ENCODE data around the gene SF3B3.
"Not testable (repeated sequence)": the region's sequence is repeated elsewhere in the genome, so short reads cannot be mapped to it uniquely, and the experiment has no call there.

The SF3B3 gene

DNA sequence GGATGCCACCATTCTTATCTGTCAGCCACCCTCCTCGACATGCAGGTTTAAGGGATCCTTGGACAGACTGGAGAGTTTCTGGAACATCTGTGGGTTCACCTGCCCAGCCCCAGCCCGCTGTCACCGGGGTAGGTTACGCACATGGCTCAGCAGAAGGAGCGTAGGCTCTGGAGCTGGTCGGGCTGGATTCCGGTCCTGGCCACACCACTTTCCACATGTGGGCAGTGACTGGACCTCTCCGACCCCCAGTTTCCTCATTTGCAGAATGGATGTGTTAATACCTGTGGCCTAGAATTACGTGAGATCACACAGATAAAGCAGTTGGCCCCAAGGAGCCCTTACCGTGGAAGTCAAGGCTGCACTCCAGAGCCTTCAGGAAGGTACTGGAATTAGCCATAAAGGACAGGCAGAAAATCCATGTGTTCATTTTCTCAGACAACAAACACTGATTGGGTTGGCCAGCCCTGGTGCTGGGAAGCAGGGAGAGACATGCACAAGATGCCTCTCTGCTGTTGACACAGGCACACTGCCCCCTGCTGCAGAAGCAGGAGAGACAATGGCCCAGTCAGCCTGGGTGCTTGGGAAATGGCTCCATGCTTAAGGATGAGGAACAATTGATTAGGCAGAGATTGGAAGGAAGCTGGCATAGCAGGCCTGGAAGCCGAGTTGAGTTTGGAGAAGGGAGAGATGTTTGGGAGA lies 58.8 kb downstream of the SF3B3 start:
- WGBS, 2 donors (ENCODE audit: extremely low coverage in 2 of 2, insufficient read length in 2 of 2, insufficient replicate concordance in 1 of 2): no CpG with 5 or more reads among the region's 11 CpGs
- no peak overlapping the region for H2BK15ac ChIP-seq (ENCODE audit: low read length)
- no peak overlapping the region for H4K91ac ChIP-seq (ENCODE audit: low read depth, low read length, poor library complexity)
- H3K14ac ChIP-seq (ENCODE audit: low read length): no peak overlapping the region
- H3K4me2 ChIP-seq (ENCODE audit: insufficient read depth, low read length, poor library complexity, severe bottlenecking): no peak overlapping the region
- no peak overlapping the region for H2BK120ac ChIP-seq (ENCODE audit: low read depth, low read length)
- no peaks in the 10 kb centered on the region for H3K36me3 ChIP-seq (replicated peaks in 1 of 2; ENCODE audit: control insufficient read depth in 2 of 2, insufficient read depth in 2 of 2, low read length in 2 of 2)
- no peaks in the 10 kb centered on the region for H3K9me3 ChIP-seq (replicated peaks in 1 of 2; ENCODE audit: control insufficient read depth in 2 of 2, insufficient read depth in 1 of 2, low read depth in 1 of 2, low read length in 2 of 2)
- no peaks in the 10 kb centered on the region for H3K4me1 ChIP-seq (ENCODE audit: control insufficient read depth in 2 of 2, insufficient read depth in 1 of 2, low read depth in 1 of 2, low read length in 2 of 2)
- no peaks in the 10 kb centered on the region for H3K79me1 ChIP-seq (ENCODE audit: low read depth, low read length)
- H2BK12ac ChIP-seq (ENCODE audit: low read length): no peak overlapping the region
- no peak overlapping the region for H3K9ac ChIP-seq (ENCODE audit: low read depth, low read length, poor library complexity)
- no peak overlapping the region for H3K4me3 ChIP-seq (ENCODE audit: low read length in 2 of 2)
- no peak overlapping the region for H2AFZ ChIP-seq (ENCODE audit: low read length)
- H3K27me3 ChIP-seq (ENCODE audit: control insufficient read depth in 3 of 3, insufficient read depth in 3 of 3, low read depth in 1 of 3, low read length in 3 of 3): no peaks in the 10 kb centered on the region
- no peak overlapping the region for H2AK5ac ChIP-seq (ENCODE audit: low read depth, low read length)
- no peak overlapping the region for H3K23ac ChIP-seq (ENCODE audit: low read depth, low read length, poor library complexity)
- no peak overlapping the region for H4K8ac ChIP-seq (ENCODE audit: low read depth, low read length)
- H3K27ac ChIP-seq (replicated peaks; ENCODE audit: low read length): no peak overlapping the region
- H3K18ac ChIP-seq (ENCODE audit: low read length): no peak overlapping the region
- no peak overlapping the region for H2BK5ac ChIP-seq (ENCODE audit: low read length)
- DNase-seq (ENCODE audit: low spot score): no peak
- H3K4ac ChIP-seq (ENCODE audit: low read length): peak overlapping the region; percentile 43

DNA sequence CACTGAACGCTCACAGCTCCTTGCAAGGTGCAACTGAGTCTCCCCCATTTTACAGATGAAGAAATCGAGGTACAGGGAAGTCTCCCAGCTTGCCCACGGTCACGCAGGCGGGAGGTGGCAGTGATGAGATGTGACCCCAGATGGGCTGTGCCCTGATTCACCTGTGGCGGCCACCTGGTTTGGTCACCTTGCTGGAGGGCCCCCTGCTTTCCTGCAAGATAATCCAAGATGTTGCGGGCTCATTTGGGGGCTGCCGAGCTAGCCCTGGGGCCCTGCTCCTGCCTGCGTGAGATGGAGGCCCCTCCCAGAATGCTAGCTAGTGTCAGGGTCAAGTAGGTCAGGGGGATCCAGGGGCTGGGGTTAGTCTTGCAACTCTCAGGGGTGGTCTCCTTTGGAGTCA lies 63.1 kb downstream of the SF3B3 start:
- Histone ChIP-seq H3K9ac (ENCODE audit: low read depth, low read length, poor library complexity) (no peak overlapping the region), H2BK15ac (ENCODE audit: low read length) (no peak overlapping the region), H3K18ac (ENCODE audit: low read length) (peak overlapping the region; percentile 17), H3K27ac (replicated peaks; ENCODE audit: low read length) (no peak overlapping the region), H4K8ac (ENCODE audit: low read depth, low read length) (peak overlapping the region; percentile 20), H3K4me3 (ENCODE audit: low read length in 2 of 2) (no peak overlapping the region), H3K4me2 (ENCODE audit: insufficient read depth, low read length, poor library complexity, severe bottlenecking) (no peak overlapping the region), H2BK12ac (ENCODE audit: low read length) (no peak overlapping the region), H3K4ac (ENCODE audit: low read length) (no peak overlapping the region), H3K9me3 (replicated peaks in 1 of 2; ENCODE audit: control insufficient read depth in 2 of 2, insufficient read depth in 1 of 2, low read depth in 1 of 2, low read length in 2 of 2) (no peaks in the 10 kb centered on the region), H3K79me1 (ENCODE audit: low read depth, low read length) (no peaks in the 10 kb centered on the region), H3K14ac (ENCODE audit: low read length) (no peak overlapping the region), H2AFZ (ENCODE audit: low read length) (no peak overlapping the region), H3K36me3 (replicated peaks in 1 of 2; ENCODE audit: control insufficient read depth in 2 of 2, insufficient read depth in 2 of 2, low read length in 2 of 2) (no peaks in the 10 kb centered on the region), H2BK5ac (ENCODE audit: low read length) (no peak overlapping the region), H3K27me3 (ENCODE audit: control insufficient read depth in 3 of 3, insufficient read depth in 3 of 3, low read depth in 1 of 3, low read length in 3 of 3) (no peaks in the 10 kb centered on the region), H3K4me1 (ENCODE audit: control insufficient read depth in 2 of 2, insufficient read depth in 1 of 2, low read depth in 1 of 2, low read length in 2 of 2) (peaks cover 5 to 7% of the 10 kb centered on the region in 2 donors), H4K91ac (ENCODE audit: low read depth, low read length, poor library complexity) (no peak overlapping the region), H3K23ac (ENCODE audit: low read depth, low read length, poor library complexity) (no peak overlapping the region), H2BK120ac (ENCODE audit: low read depth, low read length) (no peak overlapping the region), H2AK5ac (ENCODE audit: low read depth, low read length) (no peak overlapping the region)
- no peak for DNase-seq (ENCODE audit: low spot score)
- WGBS, 2 donors (ENCODE audit: extremely low coverage in 2 of 2, insufficient read length in 2 of 2, insufficient replicate concordance in 1 of 2): no CpG with 5 or more reads among the region's 9 CpGs

DNA sequence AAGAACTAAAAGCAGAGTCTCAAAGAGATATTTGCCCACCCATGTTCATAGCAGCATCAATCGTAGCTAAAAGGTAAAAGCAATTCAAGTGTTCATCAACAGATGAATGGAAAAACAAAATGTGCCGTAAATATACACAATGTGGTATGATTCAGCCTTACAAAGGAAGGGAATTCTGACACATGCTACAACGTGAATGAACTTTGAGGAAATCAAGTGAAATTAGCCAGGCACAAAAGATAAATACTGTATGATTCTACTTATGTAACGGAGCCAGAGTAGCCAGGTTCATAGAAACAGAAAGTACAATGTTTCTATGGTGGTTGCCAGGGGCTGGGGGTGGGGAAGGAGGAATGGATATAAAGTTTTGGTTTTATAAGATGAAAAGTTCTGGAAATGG lies 64.9 kb downstream of the SF3B3 start:
- no peak overlapping the region for H2AK5ac ChIP-seq (ENCODE audit: low read depth, low read length)
- no peaks in the 10 kb centered on the region for H3K9me3 ChIP-seq (replicated peaks in 1 of 2; ENCODE audit: control insufficient read depth in 2 of 2, insufficient read depth in 1 of 2, low read depth in 1 of 2, low read length in 2 of 2)
- no peak overlapping the region for H3K9ac ChIP-seq (ENCODE audit: low read depth, low read length, poor library complexity)
- H3K23ac ChIP-seq (ENCODE audit: low read depth, low read length, poor library complexity): no peak overlapping the region
- H3K14ac ChIP-seq (ENCODE audit: low read length): no peak overlapping the region
- no peaks in the 10 kb centered on the region for H3K36me3 ChIP-seq (replicated peaks in 1 of 2; ENCODE audit: control insufficient read depth in 2 of 2, insufficient read depth in 2 of 2, low read length in 2 of 2)
- H2AFZ ChIP-seq (ENCODE audit: low read length): no peak overlapping the region
- peaks cover 5 to 7% of the 10 kb centered on the region in 2 donors for H3K4me1 ChIP-seq (ENCODE audit: control insufficient read depth in 2 of 2, insufficient read depth in 1 of 2, low read depth in 1 of 2, low read length in 2 of 2)
- no peak overlapping the region for H3K4ac ChIP-seq (ENCODE audit: low read length)
- no peak overlapping the region for H3K18ac ChIP-seq (ENCODE audit: low read length)
- no peak overlapping the region for H2BK5ac ChIP-seq (ENCODE audit: low read length)
- no peak overlapping the region for H4K8ac ChIP-seq (ENCODE audit: low read depth, low read length)
- no peak overlapping the region for H2BK15ac ChIP-seq (ENCODE audit: low read length)
- no peak overlapping the region for H4K91ac ChIP-seq (ENCODE audit: low read depth, low read length, poor library complexity)
- H3K27ac ChIP-seq (replicated peaks; ENCODE audit: low read length): no peak overlapping the region
- no peaks in the 10 kb centered on the region for H3K79me1 ChIP-seq (ENCODE audit: low read depth, low read length)
- H2BK120ac ChIP-seq (ENCODE audit: low read depth, low read length): no peak overlapping the region
- no peaks in the 10 kb centered on the region for H3K27me3 ChIP-seq (ENCODE audit: control insufficient read depth in 3 of 3, insufficient read depth in 3 of 3, low read depth in 1 of 3, low read length in 3 of 3)
- DNase-seq (ENCODE audit: low spot score): no peak
- H3K4me2 ChIP-seq (ENCODE audit: insufficient read depth, low read length, poor library complexity, severe bottlenecking): no peak overlapping the region
- H3K4me3 ChIP-seq (ENCODE audit: low read length in 2 of 2): no peak overlapping the region
- H2BK12ac ChIP-seq (ENCODE audit: low read length): no peak overlapping the region
- no CpG with 5 or more reads among the region's 4 CpGs for WGBS, 2 donors (ENCODE audit: extremely low coverage in 2 of 2, insufficient read length in 2 of 2, insufficient replicate concordance in 1 of 2)

DNA sequence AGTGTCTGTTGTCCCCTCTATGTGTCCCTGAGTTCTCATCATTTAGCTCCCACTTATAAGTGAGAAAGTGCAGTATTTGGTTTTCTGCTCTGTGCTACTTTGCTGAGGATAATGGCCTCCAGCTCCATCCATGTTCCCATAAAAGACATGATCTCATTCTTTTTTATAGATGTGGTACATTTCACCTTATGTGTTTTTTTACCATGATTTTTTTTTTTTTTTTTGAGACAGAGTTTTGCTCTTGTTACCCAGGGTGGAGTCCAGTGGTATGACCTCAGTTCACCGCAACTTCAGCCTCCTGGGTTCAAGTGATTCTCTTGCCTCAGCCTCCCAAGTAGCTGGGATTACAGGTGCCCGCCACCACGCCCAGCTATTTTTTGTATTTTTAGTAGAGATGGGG lies 65.8 kb downstream of the SF3B3 start:
- WGBS, 2 donors (ENCODE audit: extremely low coverage in 2 of 2, insufficient read length in 2 of 2, insufficient replicate concordance in 1 of 2): no CpG with 5 or more reads among the region's 3 CpGs
- not testable (repeated sequence) for H3K4me1 ChIP-seq (ENCODE audit: control insufficient read depth in 2 of 2, insufficient read depth in 1 of 2, low read depth in 1 of 2, low read length in 2 of 2); H2BK5ac ChIP-seq (ENCODE audit: low read length)

More for the DNA sequence above, 65.8 kb downstream of the SF3B3 start:
- not testable (repeated sequence) for H3K23ac ChIP-seq (ENCODE audit: low read depth, low read length, poor library complexity); H3K14ac ChIP-seq (ENCODE audit: low read length); H3K27ac ChIP-seq (replicated peaks; ENCODE audit: low read length); H3K9ac ChIP-seq (ENCODE audit: low read depth, low read length, poor library complexity); H4K91ac ChIP-seq (ENCODE audit: low read depth, low read length, poor library complexity); H2AK5ac ChIP-seq (ENCODE audit: low read depth, low read length); H2BK15ac ChIP-seq (ENCODE audit: low read length); H2BK120ac ChIP-seq (ENCODE audit: low read depth, low read length); H3K27me3 ChIP-seq (ENCODE audit: control insufficient read depth in 3 of 3, insufficient read depth in 3 of 3, low read depth in 1 of 3, low read length in 3 of 3); H3K9me3 ChIP-seq (replicated peaks in 1 of 2; ENCODE audit: control insufficient read depth in 2 of 2, insufficient read depth in 1 of 2, low read depth in 1 of 2, low read length in 2 of 2); H3K4ac ChIP-seq (ENCODE audit: low read length); H3K36me3 ChIP-seq (replicated peaks in 1 of 2; ENCODE audit: control insufficient read depth in 2 of 2, insufficient read depth in 2 of 2, low read length in 2 of 2); H3K4me2 ChIP-seq (ENCODE audit: insufficient read depth, low read length, poor library complexity, severe bottlenecking); DNase-seq (ENCODE audit: low spot score); H2BK12ac ChIP-seq (ENCODE audit: low read length); H3K79me1 ChIP-seq (ENCODE audit: low read depth, low read length); H3K4me3 ChIP-seq (ENCODE audit: low read length in 2 of 2); H4K8ac ChIP-seq (ENCODE audit: low read depth, low read length); H2AFZ ChIP-seq (ENCODE audit: low read length); H3K18ac ChIP-seq (ENCODE audit: low read length)

Measured in neuronal stem cell (in vitro differentiated cells).